Liver (tissue), 9 donors: ENCODE results near the gene PITHD1. TPM values are rescaled to one million over a fixed set of nuclear protein-coding genes. Genes with fewer than 3 reads are reported as not detected.

Source experiments
- DNase-seq: peaks from one replicate; pipeline ENCODE4 v3.0.0-alpha.2; 2017; ENCODE audit warnings: low spot score
- H3K27ac ChIP-seq, 2 donors: one replicate each; pipeline ENCODE4 v1.7.0; 2013; ENCODE audit warnings: inconsistent platforms in 2 of 2, low read length in 2 of 2, control low read depth in 1 of 2, low read depth in 1 of 2, mild to moderate bottlenecking in 1 of 2
- H3K27me3 ChIP-seq, 4 donors: one replicate each; pipeline versions ENCODE4 v1.6.1 to v1.7.0; 2013; ENCODE audit warnings: low read length in 3 of 4, inconsistent platforms in 1 of 4, mild to moderate bottlenecking in 1 of 4, moderate library complexity in 1 of 4; ENCODE audit not compliant: control insufficient read depth in 4 of 4, insufficient read depth in 4 of 4
- H3K36me3 ChIP-seq, 4 donors: one replicate each; pipeline versions ENCODE4 v1.6.1 to v1.7.0; 2013; ENCODE audit warnings: low read length in 3 of 4, mild to moderate bottlenecking in 3 of 4, low read depth in 1 of 4, moderate library complexity in 1 of 4; ENCODE audit not compliant: control insufficient read depth in 4 of 4, insufficient read depth in 3 of 4
- H3K4me1 ChIP-seq, 4 donors: one replicate each; pipeline versions ENCODE4 v1.6.1 to v1.7.0; 2013; ENCODE audit warnings: low read length in 3 of 4, mild to moderate bottlenecking in 3 of 4, moderate library complexity in 1 of 4; ENCODE audit not compliant: control insufficient read depth in 4 of 4, insufficient read depth in 4 of 4
- H3K4me3 ChIP-seq, 3 donors: one replicate each; pipeline versions ENCODE4 v1.6.1 to v1.7.0; 2013; ENCODE audit warnings: low read length in 3 of 3, control low read depth in 1 of 3, low read depth in 1 of 3, mild to moderate bottlenecking in 1 of 3
- H3K9ac ChIP-seq, 2 donors: one replicate each; pipeline ENCODE4 v1.7.0; 2013; ENCODE audit warnings: low read length in 2 of 2, mild to moderate bottlenecking in 2 of 2, moderate library complexity in 2 of 2, control low read depth in 1 of 2, low read depth in 1 of 2
- H3K9me3 ChIP-seq, 4 donors: one replicate each; pipeline versions ENCODE4 v1.6.1 to v1.7.0; 2013; ENCODE audit warnings: low read length in 3 of 4; ENCODE audit not compliant: control insufficient read depth in 4 of 4
- ATF3 ChIP-seq: IDR thresholded peaks from 2 replicates; pipeline ENCODE4 v1.6.1; 2016; ENCODE audit warnings: antibody characterized with exemption
- EGR1 ChIP-seq, 2 donors: IDR thresholded peaks; 2 replicates each; pipeline ENCODE4 v1.6.1; 2016 to 2018; ENCODE audit warnings: antibody characterized with exemption in 2 of 2, low read depth in 2 of 2
- FOXA1 ChIP-seq: IDR thresholded peaks from 2 replicates; pipeline ENCODE4 v1.6.1; 2016; ENCODE audit warnings: antibody characterized with exemption
- FOXA2 ChIP-seq: IDR thresholded peaks from 2 replicates; pipeline ENCODE4 v1.6.1; 2016; ENCODE audit warnings: antibody characterized with exemption
- GABPA ChIP-seq, 2 donors: IDR thresholded peaks in 1 of 2; conservative IDR thresholded peaks in 1 of 2; 2 replicates each; pipeline ENCODE4 v1.6.1; 2016; ENCODE audit warnings: antibody characterized with exemption in 2 of 2, mild to moderate bottlenecking in 1 of 2, moderate library complexity in 1 of 2
- HNF4A ChIP-seq, 2 donors: conservative IDR thresholded peaks; 2 replicates each; pipeline ENCODE4 v1.6.1; 2016; ENCODE audit warnings: antibody characterized with exemption in 2 of 2, mild to moderate bottlenecking in 2 of 2
- HNF4G ChIP-seq: IDR thresholded peaks from 2 replicates; pipeline ENCODE4 v1.6.1; 2016; ENCODE audit warnings: antibody characterized with exemption
- JUND ChIP-seq, 2 donors: IDR thresholded peaks; 2 replicates each; pipeline ENCODE4 v1.6.1; 2016; ENCODE audit warnings: antibody characterized with exemption in 2 of 2
- MAX ChIP-seq: IDR thresholded peaks from 2 replicates; pipeline ENCODE4 v1.6.1; 2016; ENCODE audit warnings: antibody characterized with exemption
- NR2F2 ChIP-seq: IDR thresholded peaks from 2 replicates; pipeline ENCODE4 v1.6.1; 2016; ENCODE audit warnings: antibody characterized with exemption
- RAD21 ChIP-seq, 2 donors: IDR thresholded peaks; 2 replicates each; pipeline ENCODE4 v1.6.1; 2016; ENCODE audit warnings: antibody characterized with exemption in 2 of 2, mild to moderate bottlenecking in 2 of 2
- RXRA ChIP-seq, 2 donors: IDR thresholded peaks; 2 replicates each; pipeline ENCODE4 v1.6.1; 2017 to 2018; ENCODE audit warnings: antibody characterized with exemption in 2 of 2, mild to moderate bottlenecking in 1 of 2
- SP1 ChIP-seq: IDR thresholded peaks from 2 replicates; pipeline ENCODE4 v1.6.1; 2018; ENCODE audit warnings: antibody characterized with exemption, mild to moderate bottlenecking
- TAF1 ChIP-seq: conservative IDR thresholded peaks from 2 replicates; pipeline ENCODE4 v1.6.1; 2016; ENCODE audit warnings: antibody characterized with exemption, mild to moderate bottlenecking
- YY1 ChIP-seq: IDR thresholded peaks from 2 replicates; pipeline ENCODE4 v1.6.1; 2016; ENCODE audit warnings: antibody characterized with exemption, mild to moderate bottlenecking
- ZBTB33 ChIP-seq: IDR thresholded peaks from 2 replicates; pipeline ENCODE4 v1.6.1; 2016; ENCODE audit warnings: antibody characterized with exemption
- WGBS: extraction: QIAGEN DNeasy Blood & Tissue Kit; methylation state at CpG from one replicate; pipeline ENCODE4 v1.1.7; 2013; 5-methylcytosine and 5-hydroxymethylcytosine counted together
- polyA plus RNA-seq, 2 donors: library from polyadenylated mRNA; stranded (reverse) in 1 of 2; unstranded in 1 of 2; fragments of 200-250 nt in 1 of 2; fragments of >200 nt in 1 of 2; fragmentation: Nextera tagmentation in 1 of 2; extraction: Ambion mirVana in 1 of 2; gene quantifications; one replicate each; pipeline versions ENCODE4 v1.2.1 to v1.2.3, GENCODE V29; 2013 to 2015
- total RNA-seq, 2 donors: library from RNA; depleted of rRNA; stranded (reverse); fragments of >200 nt; gene quantifications; one replicate each; pipeline ENCODE4 v1.2.3, GENCODE V29; 2014
- TF ChIP-seq, protein P1 (sequence below): fragments of 150-350 bp; IDR thresholded peaks from 2 replicates; pipeline ENCODE4 v1.5.1; 2017; ENCODE audit warnings: improper control_type of control experiment, low read depth, low read length; ENCODE audit not compliant: missing input control
- TF ChIP-seq, protein P2 (sequence below): IDR thresholded peaks from 2 replicates; pipeline ENCODE4 v1.6.1; 2016; ENCODE audit warnings: antibody characterized with exemption, mild to moderate bottlenecking
- donor health status: healthy.
- donor health status: healthy.
- donor health status: healthy.
- donor health status: healthy.
- donor health status: healthy.

PITHD1 gene
- total and polyA plus RNA-seq, 4 donors = 17.1 to 86.4 (median 24.8) TPM

- no peak for TF ChIP-seq ZBTB33
- TF ChIP-seq FOXA2 = no peak
- TF ChIP-seq MAX = no peak
- TF ChIP-seq, protein P1, sequence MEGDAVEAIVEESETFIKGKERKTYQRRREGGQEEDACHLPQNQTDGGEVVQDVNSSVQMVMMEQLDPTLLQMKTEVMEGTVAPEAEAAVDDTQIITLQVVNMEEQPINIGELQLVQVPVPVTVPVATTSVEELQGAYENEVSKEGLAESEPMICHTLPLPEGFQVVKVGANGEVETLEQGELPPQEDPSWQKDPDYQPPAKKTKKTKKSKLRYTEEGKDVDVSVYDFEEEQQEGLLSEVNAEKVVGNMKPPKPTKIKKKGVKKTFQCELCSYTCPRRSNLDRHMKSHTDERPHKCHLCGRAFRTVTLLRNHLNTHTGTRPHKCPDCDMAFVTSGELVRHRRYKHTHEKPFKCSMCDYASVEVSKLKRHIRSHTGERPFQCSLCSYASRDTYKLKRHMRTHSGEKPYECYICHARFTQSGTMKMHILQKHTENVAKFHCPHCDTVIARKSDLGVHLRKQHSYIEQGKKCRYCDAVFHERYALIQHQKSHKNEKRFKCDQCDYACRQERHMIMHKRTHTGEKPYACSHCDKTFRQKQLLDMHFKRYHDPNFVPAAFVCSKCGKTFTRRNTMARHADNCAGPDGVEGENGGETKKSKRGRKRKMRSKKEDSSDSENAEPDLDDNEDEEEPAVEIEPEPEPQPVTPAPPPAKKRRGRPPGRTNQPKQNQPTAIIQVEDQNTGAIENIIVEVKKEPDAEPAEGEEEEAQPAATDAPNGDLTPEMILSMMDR = no peak
Measured at GRCh38 chr1:23793018-23793781, 15.0 kb downstream of the PITHD1 start (continued).

GRCh38 chr1:23793861-23794731, 15.9 kb downstream of the PITHD1 start:
- Histone ChIP-seq H3K4me3 (no peak overlapping the region), H3K4me1 (peaks cover 19 to 49% (median 37%) of the 10 kb centered on the region in 4 donors), H3K36me3 (peaks cover 2 to 20% (median 9%) of the 10 kb centered on the region in 4 donors), H3K27me3 (no peaks in the 10 kb centered on the region), H3K9me3 (no peaks in the 10 kb centered on the region), H3K9ac (no peak overlapping the region), H3K27ac (peak overlapping the region; percentile 14 to 49)
- no peak for TF ChIP-seq FOXA2
- TF ChIP-seq, protein P2, sequence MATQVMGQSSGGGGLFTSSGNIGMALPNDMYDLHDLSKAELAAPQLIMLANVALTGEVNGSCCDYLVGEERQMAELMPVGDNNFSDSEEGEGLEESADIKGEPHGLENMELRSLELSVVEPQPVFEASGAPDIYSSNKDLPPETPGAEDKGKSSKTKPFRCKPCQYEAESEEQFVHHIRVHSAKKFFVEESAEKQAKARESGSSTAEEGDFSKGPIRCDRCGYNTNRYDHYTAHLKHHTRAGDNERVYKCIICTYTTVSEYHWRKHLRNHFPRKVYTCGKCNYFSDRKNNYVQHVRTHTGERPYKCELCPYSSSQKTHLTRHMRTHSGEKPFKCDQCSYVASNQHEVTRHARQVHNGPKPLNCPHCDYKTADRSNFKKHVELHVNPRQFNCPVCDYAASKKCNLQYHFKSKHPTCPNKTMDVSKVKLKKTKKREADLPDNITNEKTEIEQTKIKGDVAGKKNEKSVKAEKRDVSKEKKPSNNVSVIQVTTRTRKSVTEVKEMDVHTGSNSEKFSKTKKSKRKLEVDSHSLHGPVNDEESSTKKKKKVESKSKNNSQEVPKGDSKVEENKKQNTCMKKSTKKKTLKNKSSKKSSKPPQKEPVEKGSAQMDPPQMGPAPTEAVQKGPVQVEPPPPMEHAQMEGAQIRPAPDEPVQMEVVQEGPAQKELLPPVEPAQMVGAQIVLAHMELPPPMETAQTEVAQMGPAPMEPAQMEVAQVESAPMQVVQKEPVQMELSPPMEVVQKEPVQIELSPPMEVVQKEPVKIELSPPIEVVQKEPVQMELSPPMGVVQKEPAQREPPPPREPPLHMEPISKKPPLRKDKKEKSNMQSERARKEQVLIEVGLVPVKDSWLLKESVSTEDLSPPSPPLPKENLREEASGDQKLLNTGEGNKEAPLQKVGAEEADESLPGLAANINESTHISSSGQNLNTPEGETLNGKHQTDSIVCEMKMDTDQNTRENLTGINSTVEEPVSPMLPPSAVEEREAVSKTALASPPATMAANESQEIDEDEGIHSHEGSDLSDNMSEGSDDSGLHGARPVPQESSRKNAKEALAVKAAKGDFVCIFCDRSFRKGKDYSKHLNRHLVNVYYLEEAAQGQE = no peak
- no peak for TF ChIP-seq FOXA1
- no peak for TF ChIP-seq TAF1
- TF ChIP-seq NR2F2 = no peak
- TF ChIP-seq RAD21 (IDR thresholded peaks at IDR 0.05) = no peak
- no peak for TF ChIP-seq JUND (IDR thresholded peaks at IDR 0.05)
- TF ChIP-seq, protein P1 = no peak
- no peak for TF ChIP-seq RXRA (IDR thresholded peaks at IDR 0.05)
- no peak for TF ChIP-seq ATF3
- TF ChIP-seq MAX = no peak
- TF ChIP-seq YY1 = no peak
- no peak for TF ChIP-seq SP1
- no peak for TF ChIP-seq ZBTB33
- no peak for TF ChIP-seq HNF4A (conservative IDR thresholded peaks at IDR 0.05)
- TF ChIP-seq GABPA (IDR thresholded peaks at IDR 0.05 in 1 of 2, conservative IDR thresholded peaks at IDR 0.05 in 1 of 2) = no peak
- TF ChIP-seq EGR1 (IDR thresholded peaks at IDR 0.05; ENCODE audit: low read depth in 2 of 2) = no peak
- TF ChIP-seq HNF4G = no peak
- 41% methylated on average over 21 of the region's 21 CpGs for WGBS
- DNase-seq = no peak
